Measurements from ENCODE around the gene ACTMAP.
"Not testable (repeated sequence)": the region's sequence is repeated elsewhere in the genome, so short reads cannot be mapped to it uniquely, and the experiment has no call there.

Gene ACTMAP

GRCh38 chr19:40741527-40742390, 8.5 kb downstream of the ACTMAP start:
- Mint-ChIP-seq H3K4me1 (peaks cover 12% of the 10 kb centered on the region), H3K9me3 (no peaks in the 10 kb centered on the region), H3K27ac (peak overlapping the region; percentile 30 to 37), H3K27me3 (no peaks in the 10 kb centered on the region), H3K4me3 (no peak overlapping the region)
- ATAC-seq (no peak), DNase-seq (no peak)

GRCh38 chr19:40740747-40741146, 9.5 kb downstream of the ACTMAP start:
- ATAC-seq, result no peak
- H3K4me3 Mint-ChIP-seq, result no peak overlapping the region

GRCh38 chr19:40739871-40740703, 10.2 kb downstream of the ACTMAP start:
- Mint-ChIP-seq H3K27ac (peak overlapping the region in 1 of 2 donors; percentile 80), H3K27me3 (no peaks in the 10 kb centered on the region), H3K4me1 (peaks cover 12% of the 10 kb centered on the region), H3K9me3 (no peaks in the 10 kb centered on the region), H3K4me3 (no peak overlapping the region)
- ATAC-seq (no peak), DNase-seq (no peak)

More at GRCh38 chr19:40740747-40741146, 9.5 kb downstream of the ACTMAP start:
- Mint-ChIP-seq H3K27me3 (no peaks in the 10 kb centered on the region), H3K4me1 (peaks cover 12% of the 10 kb centered on the region), H3K27ac (no peak overlapping the region), H3K9me3 (no peaks in the 10 kb centered on the region)
- DNase-seq, result no peak

GRCh38 chr19:40739030-40739839, 11.0 kb downstream of the ACTMAP start:
- ATAC-seq (peak; percentile 71), DNase-seq (no peak)
- H3K27ac Mint-ChIP-seq, result peak overlapping the region in 1 of 2 donors; percentile 34
- H3K9me3 Mint-ChIP-seq, result no peaks in the 10 kb centered on the region
- no peak overlapping the region for H3K4me3 Mint-ChIP-seq
- no peaks in the 10 kb centered on the region for H3K27me3 Mint-ChIP-seq
- peaks cover 12% of the 10 kb centered on the region for H3K4me1 Mint-ChIP-seq

- H3K4me3 Mint-ChIP-seq, result no peak overlapping the region
- peaks cover 12% of the 10 kb centered on the region for H3K4me1 Mint-ChIP-seq
- H3K27ac Mint-ChIP-seq, result no peak overlapping the region
Measured at GRCh38 chr19:40737102-40737644, 13.1 kb downstream of the ACTMAP start.

GRCh38 chr19:40736661-40737060, 13.6 kb downstream of the ACTMAP start:
- Mint-ChIP-seq H3K27ac (no peak overlapping the region), H3K4me1 (peaks cover 12% of the 10 kb centered on the region), H3K4me3 (no peak overlapping the region), H3K27me3 (no peaks in the 10 kb centered on the region), H3K9me3 (no peaks in the 10 kb centered on the region)
- no peak for ATAC-seq
- no peak for DNase-seq

More at GRCh38 chr19:40737102-40737644, 13.1 kb downstream of the ACTMAP start:
- Mint-ChIP-seq H3K9me3 (no peaks in the 10 kb centered on the region), H3K27me3 (no peaks in the 10 kb centered on the region)
- no peak for ATAC-seq
- DNase-seq, result no peak

- Mint-ChIP-seq H3K4me1 (peaks cover 12% of the 10 kb centered on the region), H3K4me3 (no peak overlapping the region), H3K9me3 (no peaks in the 10 kb centered on the region), H3K27ac (no peak overlapping the region), H3K27me3 (no peaks in the 10 kb centered on the region)
- ATAC-seq, result no peak
- no peak for DNase-seq
Measured at GRCh38 chr19:40735013-40735771, 15.1 kb downstream of the ACTMAP start.

- H3K27ac Mint-ChIP-seq, result no peak overlapping the region
- ATAC-seq, result no peak
- no peak for DNase-seq
- H3K4me1 Mint-ChIP-seq, result no peaks in the 10 kb centered on the region
- no peaks in the 10 kb centered on the region for H3K27me3 Mint-ChIP-seq
- no peak overlapping the region for H3K4me3 Mint-ChIP-seq
- no peaks in the 10 kb centered on the region for H3K9me3 Mint-ChIP-seq
Measured at GRCh38 chr19:40733149-40733548, 17.1 kb downstream of the ACTMAP start.

- ATAC-seq, H3K4me3 Mint-ChIP-seq: not testable (repeated sequence)
Measured at GRCh38 chr19:40732304-40732703, 18.0 kb downstream of the ACTMAP start.

GRCh38 chr19:40730065-40730464, 20.2 kb downstream of the ACTMAP start:
- DNase-seq, H3K27me3 Mint-ChIP-seq, ATAC-seq, H3K27ac Mint-ChIP-seq, H3K9me3 Mint-ChIP-seq, H3K4me1 Mint-ChIP-seq, H3K4me3 Mint-ChIP-seq: not testable (repeated sequence)

More at GRCh38 chr19:40732304-40732703, 18.0 kb downstream of the ACTMAP start:
- not testable (repeated sequence) for DNase-seq, H3K27me3 Mint-ChIP-seq, H3K4me1 Mint-ChIP-seq, H3K27ac Mint-ChIP-seq, H3K9me3 Mint-ChIP-seq

- H3K27ac Mint-ChIP-seq, result no peak overlapping the region
- H3K27me3 Mint-ChIP-seq, result no peaks in the 10 kb centered on the region
- peaks cover 0 to 6% of the 10 kb centered on the region in 2 donors for H3K9me3 Mint-ChIP-seq
- ATAC-seq (no peak), DNase-seq (no peak)
- peaks cover 34% of the 10 kb centered on the region for H3K4me1 Mint-ChIP-seq
- H3K4me3 Mint-ChIP-seq, result no peak overlapping the region
Measured at GRCh38 chr19:40726279-40726678, 24.0 kb downstream of the ACTMAP start.

- H3K4me3 Mint-ChIP-seq, result peak overlapping the region in 1 of 2 donors; percentile 7
- peak overlapping the region; percentile 89 to 92 for H3K27ac Mint-ChIP-seq
- peaks cover 0 to 6% of the 10 kb centered on the region in 2 donors for H3K9me3 Mint-ChIP-seq
- DNase-seq, result no peak
- H3K27me3 Mint-ChIP-seq, result no peaks in the 10 kb centered on the region
- peaks cover 48% of the 10 kb centered on the region for H3K4me1 Mint-ChIP-seq
- peak; percentile 97 for ATAC-seq
Measured at GRCh38 chr19:40724855-40725254, 25.4 kb downstream of the ACTMAP start.

GRCh38 chr19:40724315-40724714, 26.0 kb downstream of the ACTMAP start:
- Mint-ChIP-seq H3K4me3 (peak overlapping the region in 1 of 2 donors; percentile 7), H3K4me1 (peaks cover 53% of the 10 kb centered on the region)

GRCh38 chr19:40723661-40724254, 26.5 kb downstream of the ACTMAP start:
- peak overlapping the region in 1 of 2 donors; percentile 1 for H3K4me3 Mint-ChIP-seq
- no peaks in the 10 kb centered on the region for H3K27me3 Mint-ChIP-seq
- ATAC-seq, result no peak
- no peak overlapping the region for H3K27ac Mint-ChIP-seq
- peaks cover 0 to 6% of the 10 kb centered on the region in 2 donors for H3K9me3 Mint-ChIP-seq
- DNase-seq, result no peak
- H3K4me1 Mint-ChIP-seq, result peaks cover 57% of the 10 kb centered on the region

More at GRCh38 chr19:40724315-40724714, 26.0 kb downstream of the ACTMAP start:
- Mint-ChIP-seq H3K27me3 (no peaks in the 10 kb centered on the region), H3K27ac (peak overlapping the region in 1 of 2 donors; percentile 92), H3K9me3 (peaks cover 0 to 6% of the 10 kb centered on the region in 2 donors)
- DNase-seq (no peak), ATAC-seq (peak; percentile 75)

All from stimulated activated naive CD8-positive, alpha-beta T cell treated with anti-CD3 and anti-CD28 coated beads, Interleukin-15, amount 100 ng/mL, for 72 hours (primary cell).